Body of pancreas (tissue), 2 donors: ENCODE data around the gene ZFAND4. TPM values are rescaled to one million over a fixed set of nuclear protein-coding genes. Genes with fewer than 3 reads are reported as not detected.

Experiments used
- total RNA-seq, 2 donors: library from RNA; depleted of rRNA; stranded (reverse); fragments of >200 nt; gene quantifications; one replicate each; pipeline ENCODE4 v1.1.0, GENCODE V29; 2016

The ZFAND4 gene
- total RNA-seq, 2 donors from 2014 or later = 15.8 to 32.3 TPM

Other genes with a start within 250 kb of the ZFAND4 start
- 10 to 100 TPM; 20.1 to 21.3 TPM for gene WASHC2C, start 54.5 kb upstream of the ZFAND4 start, total RNA-seq
- 10 to 100 TPM in 1 of 2 donors, 1 to 10 TPM in 1; 6.0 to 76.1 TPM for gene AGAP4, start 174.7 kb upstream of the ZFAND4 start, total RNA-seq